ENCODE measurements around the gene HERC2.

Gene HERC2

GRCh38 chr15:28086175-28086703 lies 235.7 kb downstream of the HERC2 start:
- DNase-seq: peak; percentile 53

GRCh38 chr15:28085489-28086174 lies 236.3 kb downstream of the HERC2 start:
- DNase-seq: no peak

GRCh38 chr15:28084547-28084946 lies 237.4 kb downstream of the HERC2 start:
- DNase-seq: no peak

- DNase-seq: no peak
Observed at GRCh38 chr15:28082891-28083684, 238.9 kb downstream of the HERC2 start.

- DNase-seq: no peak
Observed at GRCh38 chr15:28081594-28081993, 240.4 kb downstream of the HERC2 start.

- no peak for DNase-seq
Observed at GRCh38 chr15:28080386-28080785, 241.6 kb downstream of the HERC2 start.

GRCh38 chr15:28079313-28079969 lies 242.5 kb downstream of the HERC2 start:
- no peak for DNase-seq

GRCh38 chr15:28078191-28078719 lies 243.7 kb downstream of the HERC2 start:
- no peak for DNase-seq

GRCh38 chr15:28075573-28075972 lies 246.4 kb downstream of the HERC2 start:
- no peak for DNase-seq

GRCh38 chr15:28068930-28069329 lies 253.0 kb downstream of the HERC2 start:
- DNase-seq: no peak

- DNase-seq: no peak
Observed at GRCh38 chr15:28066231-28066630, 255.7 kb downstream of the HERC2 start.
